GM21825 (cell line): ENCODE data around the gene XRCC5.

Experiments
- ATAC-seq: cut with Tn5 transposase; IDR thresholded peaks from one replicate; pipeline ENCODE4 v1.9.1; 2021; ENCODE audit warnings: mild to moderate bottlenecking, moderate library complexity; ENCODE audit not compliant: unreplicated experiment

XRCC5 gene

DNA sequence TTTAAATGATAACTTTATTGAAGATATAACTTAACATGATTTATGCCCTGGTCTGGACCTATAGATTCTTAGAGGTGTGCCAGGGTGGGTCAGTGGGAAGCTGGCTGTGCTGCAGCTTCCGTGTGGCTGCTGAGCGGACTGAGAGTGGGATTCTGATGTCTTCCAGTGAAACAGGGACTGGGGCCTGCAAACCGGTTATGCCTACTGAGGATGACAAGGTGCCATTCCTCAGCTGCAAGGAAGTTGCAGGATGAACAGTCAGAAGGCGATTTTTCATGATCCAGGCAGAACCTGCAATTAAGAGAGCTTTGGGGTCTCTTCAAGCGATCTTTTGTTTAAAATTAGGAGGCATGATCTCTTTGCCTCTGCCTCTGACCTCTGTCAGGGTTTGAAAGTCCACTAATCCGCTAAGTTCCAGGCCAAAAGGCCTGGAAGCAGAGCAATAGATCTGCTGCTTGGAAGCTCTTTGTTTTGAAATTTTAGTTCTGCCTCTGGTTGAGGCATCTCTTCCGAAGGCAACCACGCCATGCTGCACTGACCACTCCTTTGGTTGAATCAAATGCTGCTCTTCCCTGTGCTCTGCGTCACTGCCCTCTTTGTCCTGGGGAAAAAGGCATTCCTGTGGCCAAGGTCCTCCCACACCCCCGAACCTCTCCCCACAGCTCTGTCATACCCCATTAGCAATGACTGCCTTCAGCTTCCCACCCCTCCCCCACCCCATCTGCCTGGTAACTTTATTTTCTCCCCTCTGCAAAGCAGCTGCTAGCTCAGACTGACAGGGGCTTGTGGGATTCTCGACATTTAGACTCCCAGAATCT is 25.5 kb upstream of the XRCC5 start:
- no peak for ATAC-seq

- no peak for ATAC-seq
These were observed 24.6 kb upstream of the XRCC5 start for GRCh38 chr2:216084547-216084946.

GRCh38 chr2:216086207-216086893 is 22.8 kb upstream of the XRCC5 start:
- ATAC-seq, result no peak

GRCh38 chr2:216090369-216090786 is 18.8 kb upstream of the XRCC5 start:
- ATAC-seq, result no peak

- no peak for ATAC-seq
These were observed 16.5 kb upstream of the XRCC5 start for GRCh38 chr2:216092646-216093045.

- no peak for ATAC-seq
These were observed 14.4 kb upstream of the XRCC5 start for GRCh38 chr2:216094701-216095100.

DNA sequence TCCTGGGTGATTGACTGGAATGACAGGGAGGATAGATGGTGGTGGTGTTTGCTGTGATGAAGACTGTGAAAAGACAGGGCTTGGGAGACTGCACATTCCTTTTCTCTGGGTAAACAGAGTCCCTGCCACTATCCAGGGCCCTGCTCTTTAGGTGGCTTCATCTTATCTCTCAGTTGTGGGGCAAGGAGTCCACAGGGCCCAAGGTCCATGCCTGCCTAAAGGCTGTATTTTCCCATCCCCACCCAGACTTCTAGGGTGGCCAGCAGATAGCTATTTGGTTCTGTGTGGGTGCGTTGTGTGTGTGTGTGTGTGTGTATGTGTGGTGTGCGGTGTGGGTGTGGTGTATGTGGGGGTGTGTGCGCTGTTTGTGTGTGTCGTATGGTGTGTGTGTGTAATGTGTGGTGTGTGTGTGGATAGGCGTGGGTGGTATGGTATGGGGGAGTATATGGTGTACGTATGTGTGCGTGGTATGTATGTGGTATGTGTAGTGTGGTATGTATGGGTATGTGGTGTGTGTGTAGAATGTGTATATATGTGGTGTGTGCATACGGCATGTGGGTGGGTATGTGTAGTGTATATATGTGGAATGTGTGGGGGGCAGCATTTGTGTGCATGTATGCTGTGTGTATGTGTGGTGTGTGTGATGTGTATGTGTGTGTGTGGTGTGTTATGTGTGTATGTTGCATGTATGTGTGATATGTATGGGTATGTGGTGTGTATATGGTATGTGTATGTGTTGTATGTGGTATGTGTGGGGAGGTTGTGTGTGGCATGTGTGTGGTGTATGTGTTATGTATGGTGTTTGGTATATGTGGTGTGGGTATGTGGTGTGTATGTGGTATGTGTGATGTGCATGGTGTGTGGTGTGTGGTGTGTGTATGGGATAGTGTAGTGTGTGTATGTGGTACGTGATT is 10.5 kb upstream of the XRCC5 start:
- no peak for ATAC-seq

DNA sequence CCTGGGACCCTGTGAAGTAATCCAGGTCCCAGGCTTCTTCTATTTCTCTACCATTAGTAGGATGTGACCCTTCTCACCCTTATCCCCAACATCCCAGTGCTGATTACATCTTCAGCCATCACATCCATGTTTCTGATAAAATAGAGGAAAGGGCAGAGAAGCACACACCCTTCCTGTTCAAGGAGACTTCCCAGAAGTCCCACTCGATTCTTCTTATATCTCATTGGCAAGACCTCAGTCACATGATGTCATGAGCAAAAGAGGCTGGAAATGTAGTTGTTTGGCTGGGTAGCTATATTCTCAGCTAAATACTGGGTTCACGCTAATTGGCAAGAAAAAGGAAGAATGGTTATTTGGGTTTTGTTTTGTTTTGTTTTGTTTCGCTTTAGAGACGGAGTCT is 8.0 kb upstream of the XRCC5 start:
- no peak for ATAC-seq

- no peak for ATAC-seq
These were observed 5.9 kb upstream of the XRCC5 start for GRCh38 chr2:216103213-216103612.

DNA sequence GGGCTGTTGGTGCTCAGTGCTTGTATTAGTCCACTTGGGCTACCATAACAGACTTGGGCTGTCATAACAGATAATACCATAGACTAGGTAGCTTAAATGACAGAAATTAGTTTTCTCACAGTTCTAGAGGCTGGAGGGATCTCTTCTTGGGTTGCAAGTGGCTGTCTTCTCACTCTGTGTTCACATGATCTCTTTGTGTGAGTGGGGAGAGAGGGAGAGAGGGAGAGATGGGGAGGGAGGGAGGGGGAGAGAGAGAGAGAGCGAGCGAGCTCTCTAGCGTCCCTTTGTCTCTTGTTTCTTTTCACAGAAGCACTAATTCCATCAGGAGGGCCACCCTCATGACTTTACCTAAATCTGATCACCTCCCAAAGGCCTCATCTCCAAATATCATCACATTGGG is 4.5 kb upstream of the XRCC5 start:
- ATAC-seq, result no peak

GRCh38 chr2:216107320-216107719 is 1.8 kb upstream of the XRCC5 start:
- ATAC-seq, result no peak

GRCh38 chr2:216107760-216108159 is 1.4 kb upstream of the XRCC5 start:
- ATAC-seq, result no peak

GRCh38 chr2:216108310-216108966 is 710 bp upstream of the XRCC5 start:
- no peak for ATAC-seq

- ATAC-seq, result no peak
These were observed 940 bp downstream of the XRCC5 start for GRCh38 chr2:216109962-216110614.

GRCh38 chr2:216110620-216111019 is 1.5 kb downstream of the XRCC5 start:
- no peak for ATAC-seq

DNA sequence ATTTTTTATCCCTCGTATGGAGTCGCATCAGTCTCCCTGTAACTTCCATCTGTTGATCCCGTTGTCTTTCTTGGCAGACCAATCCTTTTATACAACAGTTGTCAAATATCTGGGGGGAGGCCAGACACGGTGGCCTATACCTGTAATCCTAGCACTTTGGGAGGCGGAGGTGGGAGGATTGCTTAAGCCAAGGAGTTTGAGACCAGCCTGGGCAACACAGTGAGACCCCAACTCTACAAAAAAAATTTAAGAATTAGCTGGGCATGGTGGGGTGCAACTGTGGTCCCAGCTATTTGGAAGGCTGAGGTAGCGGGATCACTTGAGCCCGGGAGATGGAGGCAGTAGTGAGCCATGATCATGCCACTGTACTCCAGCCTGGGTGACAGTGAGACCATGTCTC is 2.0 kb downstream of the XRCC5 start:
- ATAC-seq, result no peak

- no peak for ATAC-seq
These were observed 3.8 kb downstream of the XRCC5 start for GRCh38 chr2:216112926-216113325.

- ATAC-seq, result peak; percentile 60
These were observed 4.4 kb downstream of the XRCC5 start for GRCh38 chr2:216113572-216113971.

GRCh38 chr2:216114382-216114713 is 5.2 kb downstream of the XRCC5 start:
- no peak for ATAC-seq

- ATAC-seq, result peak; percentile 45
These were observed 5.8 kb downstream of the XRCC5 start for GRCh38 chr2:216114714-216115531.
